ENCODE measurements around the gene PEX7.
"Not testable (repeated sequence)": the region's sequence is repeated elsewhere in the genome, so short reads cannot be mapped to it uniquely, and the experiment has no call there.

Gene PEX7

GRCh38 chr6:136822376-136823127, at the start of gene PEX7:
TSS of gene PEX7 (plus strand) at chr6:136822592. CDS start at chr6:136822666, 74 bp downstream.
- peak; percentile 80 for DNase-seq

GRCh38 chr6:136772685-136773472, 49.5 kb upstream of the PEX7 start:
- DNase-seq, result no peak

GRCh38 chr6:136773473-136773796, 49.0 kb upstream of the PEX7 start:
- no peak for DNase-seq

- DNase-seq, result no peak
These were observed 48.0 kb upstream of the PEX7 start for GRCh38 chr6:136774228-136775041.

- DNase-seq, result no peak
These were observed 47.3 kb upstream of the PEX7 start for GRCh38 chr6:136775081-136775480.

- no peak for DNase-seq
These were observed 46.8 kb upstream of the PEX7 start for GRCh38 chr6:136775548-136775947.

GRCh38 chr6:136777651-136778050, 44.7 kb upstream of the PEX7 start:
- no peak for DNase-seq

GRCh38 chr6:136779682-136780081, 42.7 kb upstream of the PEX7 start:
- DNase-seq, result no peak

- no peak for DNase-seq
These were observed 41.4 kb upstream of the PEX7 start for GRCh38 chr6:136780972-136781371.

- no peak for DNase-seq
These were observed 40.2 kb upstream of the PEX7 start for GRCh38 chr6:136782021-136782770.

- DNase-seq, result no peak
These were observed 39.4 kb upstream of the PEX7 start for GRCh38 chr6:136783021-136783420.

- no peak for DNase-seq
These were observed 38.7 kb upstream of the PEX7 start for GRCh38 chr6:136783495-136784270.

GRCh38 chr6:136784271-136784664, 38.1 kb upstream of the PEX7 start:
- no peak for DNase-seq

- DNase-seq, result peak; percentile 19
These were observed 37.3 kb upstream of the PEX7 start for GRCh38 chr6:136784910-136785746.

- DNase-seq, result no peak
These were observed 35.7 kb upstream of the PEX7 start for GRCh38 chr6:136786658-136787057.

GRCh38 chr6:136787726-136788068, 34.7 kb upstream of the PEX7 start:
- DNase-seq, result no peak

GRCh38 chr6:136788069-136788902, 34.1 kb upstream of the PEX7 start:
- no peak for DNase-seq

GRCh38 chr6:136789440-136789839, 33.0 kb upstream of the PEX7 start:
- DNase-seq, result not testable (repeated sequence)

- no peak for DNase-seq
These were observed 31.7 kb upstream of the PEX7 start for GRCh38 chr6:136790411-136791295.
